Measurements from ENCODE around the gene HLTF. TPM values are rescaled to one million over a fixed set of nuclear protein-coding genes. Genes with fewer than 3 reads are reported as not detected.
"Not testable (repeated sequence)": the region's sequence is repeated elsewhere in the genome, so short reads cannot be mapped to it uniquely, and the experiment has no call there.

HLTF gene
- total RNA-seq, 1 donor from 2014 or later = 17.9 TPM

DNA sequence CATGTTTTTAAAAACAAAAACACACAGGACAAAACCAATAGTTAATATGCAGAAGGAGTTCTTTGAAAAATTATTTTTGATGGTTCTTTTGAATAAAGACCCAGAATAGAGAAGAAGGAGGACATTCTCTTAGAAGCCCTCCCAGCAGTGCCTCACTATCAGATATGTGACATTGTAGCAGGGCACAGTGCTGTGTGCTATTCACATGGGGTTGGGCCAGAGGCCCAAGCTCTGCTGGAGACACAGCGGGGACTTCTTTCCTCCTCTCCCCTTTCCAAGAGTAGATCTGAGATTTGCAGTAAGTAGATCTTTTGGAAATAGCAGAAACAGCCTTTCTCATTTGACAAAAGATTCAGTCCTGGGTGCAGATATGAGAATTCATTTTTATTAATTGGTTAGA, 88.7 kb downstream of the HLTF start:
- no peak for DNase-seq (ENCODE audit: extremely low read depth, low read depth, low spot score)

DNA sequence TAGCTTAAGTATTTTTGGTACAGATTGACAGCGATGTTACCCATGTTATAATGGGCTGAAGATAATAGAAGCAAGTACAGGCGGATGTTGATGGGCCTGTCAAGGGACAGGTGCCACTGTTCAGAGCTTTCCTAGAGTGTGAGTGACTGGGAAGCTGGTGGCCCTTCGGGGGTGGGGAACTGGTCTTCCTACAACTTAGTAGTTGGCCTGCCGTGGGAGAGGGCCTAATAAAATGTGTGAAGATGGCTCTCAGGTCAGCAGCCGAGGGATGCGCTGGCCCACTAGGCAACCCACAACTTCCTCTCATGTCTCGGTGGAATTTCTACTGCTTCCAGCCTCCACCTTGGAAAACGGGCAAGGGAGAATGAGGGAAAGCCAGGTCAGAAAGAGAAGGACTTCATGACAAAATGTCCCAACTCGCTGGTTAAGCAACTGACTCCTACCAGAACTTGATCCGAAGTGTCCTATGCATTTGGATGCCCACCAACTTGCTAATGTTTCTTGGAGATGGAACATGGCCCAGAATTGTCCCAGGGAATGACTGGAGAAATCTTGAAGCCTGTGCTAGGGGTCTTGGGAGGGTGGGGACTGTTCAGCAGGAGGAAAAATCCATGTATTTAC, 93.6 kb downstream of the HLTF start:
- no peak for DNase-seq (ENCODE audit: extremely low read depth, low read depth, low spot score)

DNA sequence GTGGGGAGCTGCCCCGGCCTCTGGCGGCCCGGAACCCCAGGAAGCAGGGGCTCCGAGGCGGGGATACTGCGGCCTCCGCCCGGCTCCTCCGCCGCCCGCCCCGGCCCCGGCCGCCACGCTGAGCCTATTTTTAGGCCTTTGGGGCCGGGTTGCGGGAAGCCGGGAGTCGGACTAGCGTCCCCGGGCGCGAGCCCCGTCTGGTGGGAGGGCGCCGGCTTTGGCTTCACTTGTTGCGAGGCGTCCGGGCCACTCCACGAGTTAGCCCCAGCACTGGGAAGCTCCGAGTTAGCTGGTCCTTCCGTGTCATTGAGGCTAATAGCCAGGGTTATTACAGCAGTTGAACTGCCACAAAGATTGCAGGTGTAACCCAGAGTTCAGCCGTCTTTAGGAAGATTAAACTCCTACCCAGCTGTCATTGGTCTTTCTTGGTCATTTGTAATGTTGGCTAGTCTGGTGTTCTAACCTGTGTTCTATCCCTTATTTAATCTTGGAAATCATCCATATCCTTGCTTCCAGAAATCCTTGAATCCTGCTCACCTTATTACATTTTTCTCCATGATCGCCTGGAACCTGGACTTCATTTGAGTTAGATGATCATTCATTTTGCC, 94.2 kb downstream of the HLTF start:
- DNase-seq (ENCODE audit: extremely low read depth, low read depth, low spot score) = no peak

DNA sequence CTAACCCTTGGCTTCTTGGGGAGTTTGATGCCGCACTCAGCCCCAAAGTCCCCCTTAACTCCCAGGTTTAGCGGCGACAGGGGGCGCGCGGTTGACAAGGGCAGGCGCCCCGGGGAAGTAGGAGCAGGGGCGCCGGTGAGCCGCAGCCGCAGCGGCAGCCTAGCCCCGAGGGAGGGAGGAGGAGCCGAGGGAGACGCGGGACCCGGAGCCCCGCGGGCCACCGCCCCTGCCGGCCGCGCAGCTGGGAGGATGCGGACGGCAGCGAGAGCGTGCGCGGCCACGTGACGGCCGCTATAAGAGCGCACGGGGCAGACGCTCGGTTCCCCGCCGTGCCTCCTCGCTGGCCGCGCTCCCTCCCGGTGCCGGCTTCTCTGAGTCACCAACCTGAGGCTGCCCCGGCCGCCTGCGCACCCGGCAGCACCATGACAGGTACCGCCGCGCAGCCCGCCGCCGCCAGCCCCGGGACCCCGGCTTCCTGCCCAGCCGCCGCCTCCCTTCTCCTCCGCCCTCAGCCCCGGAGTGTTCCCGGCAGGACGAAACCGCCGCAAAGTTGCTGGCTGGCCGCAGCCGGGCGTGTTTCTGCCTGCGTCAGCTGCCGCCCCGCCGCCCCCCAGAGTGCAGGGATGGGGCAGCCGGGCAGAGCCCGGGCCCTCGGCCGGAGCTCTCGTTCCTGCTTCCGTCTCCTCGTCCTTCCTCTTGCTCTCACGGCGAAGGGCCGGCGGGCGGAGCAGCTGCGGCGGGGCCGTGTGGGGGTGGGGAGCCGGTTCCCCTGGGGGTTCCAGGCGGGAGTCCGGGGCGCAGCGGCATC, 94.9 kb downstream of the HLTF start, which contains the start of gene GYG1:
GYG1 (plus strand) TSS at position 322 of the 808 bp plus-strand sequence; CDS start at position 423, 101 bp downstream.
- DNase-seq (ENCODE audit: extremely low read depth, low read depth, low spot score) = no peak

DNA sequence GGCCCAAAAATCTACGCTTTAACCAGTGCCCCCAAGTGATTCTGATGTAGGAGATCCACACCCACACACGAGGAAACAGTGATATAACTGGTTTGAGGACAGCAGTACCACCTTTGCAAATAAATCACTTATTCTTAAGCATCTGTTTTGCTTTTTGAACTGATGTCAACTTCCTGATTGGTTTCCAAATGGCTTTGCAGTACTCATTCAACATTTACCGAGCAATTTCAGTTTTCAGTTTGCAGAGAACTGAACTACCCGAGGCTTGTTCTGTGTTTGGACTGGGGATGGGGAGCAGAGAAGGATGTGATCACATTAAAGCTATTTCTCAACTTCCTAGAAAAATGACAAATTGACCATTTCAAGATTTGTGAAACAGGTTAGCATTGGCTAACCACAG, 96.1 kb downstream of the HLTF start:
- no peak for DNase-seq (ENCODE audit: extremely low read depth, low read depth, low spot score)

DNA sequence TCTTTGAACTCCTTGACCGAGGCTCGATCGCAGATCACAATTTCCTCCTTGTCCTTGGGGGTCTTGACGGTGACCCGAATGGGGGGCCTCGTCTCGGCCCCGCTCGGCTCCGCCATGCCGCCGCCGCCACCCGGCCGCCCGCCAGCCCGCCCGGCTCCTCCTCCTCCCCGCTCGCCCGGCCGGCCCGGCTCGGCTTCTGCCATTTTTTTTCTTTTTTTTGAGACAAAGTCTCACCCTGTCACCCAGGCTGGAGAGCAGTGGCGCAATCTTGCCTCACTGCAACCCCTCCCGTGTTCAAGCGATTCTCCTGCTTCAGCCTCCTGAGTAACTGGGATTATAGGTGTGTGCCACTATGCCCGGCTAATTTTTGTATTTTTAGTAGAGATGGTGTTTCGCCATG, 98.8 kb downstream of the HLTF start:
- DNase-seq (ENCODE audit: extremely low read depth, low read depth, low spot score) = not testable (repeated sequence)

DNA sequence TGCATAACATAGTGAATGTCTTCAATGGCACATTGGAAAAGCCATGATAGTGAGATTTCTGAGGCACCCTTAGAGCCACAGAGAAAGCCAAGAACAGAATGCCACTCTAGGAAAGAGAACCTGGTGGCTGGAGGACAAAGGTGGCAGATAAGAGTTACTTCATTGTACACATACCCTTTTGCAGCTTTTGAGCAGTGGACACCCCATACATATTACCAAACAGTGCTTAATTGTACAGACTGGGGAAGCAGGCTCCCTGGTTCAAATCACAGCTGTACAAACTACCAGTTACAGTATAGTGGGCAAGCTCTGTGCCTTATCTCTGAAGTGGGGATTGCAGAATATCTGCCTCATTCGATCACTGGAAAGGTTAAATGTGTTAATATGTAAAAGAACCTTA, 105.1 kb downstream of the HLTF start:
- DNase-seq (ENCODE audit: extremely low read depth, low read depth, low spot score) = no peak

Other genes with a start within 250 kb of the HLTF start
- 4.4 TPM in 1 of 2 replicates, not detected in the other for gene CPA3, start 221.2 kb downstream of the HLTF start, total RNA-seq
- gene GYG1, start 95.0 kb downstream of the HLTF start, total RNA-seq = 43.8 and 47.3 TPM in 2 replicates
- 14.3 and 22.4 TPM in 2 replicates for gene HPS3, start 43.1 kb upstream of the HLTF start, total RNA-seq
- gene CP, start 135.3 kb upstream of the HLTF start, total RNA-seq = 0.53 TPM in 1 of 2 replicates, not detected in the other
- gene TM4SF18, start 247.1 kb upstream of the HLTF start, total RNA-seq = 148 and 184 TPM in 2 replicates

Measured in glomerular endothelial cell (primary cell).